Retinal pigment epithelial cell (primary cell): ENCODE measurements around the gene GID8.

Source experiments
- DNase-seq: peaks from one replicate; pipeline ENCODE4 v3.0.0-alpha.2; 2010; ENCODE audit warnings: low read depth
- H3K4me3 ChIP-seq: 2 replicates; pipeline ENCODE4 v1.5.1; 2011; ENCODE audit warnings: mild to moderate bottlenecking, low read length, control low read depth, moderate library complexity
- TF ChIP-seq, protein P1 (sequence below): conservative IDR thresholded peaks from 2 replicates; pipeline ENCODE4 v1.5.1; 2011; ENCODE audit warnings: low read depth, low read length, control low read depth, inconsistent platforms

GID8 gene

GRCh38 chr20:62902926-62903615 is 34.9 kb upstream of the GID8 start:
- H3K4me3 ChIP-seq, result no peak overlapping the region
- no peak for DNase-seq
- TF ChIP-seq, protein P1, sequence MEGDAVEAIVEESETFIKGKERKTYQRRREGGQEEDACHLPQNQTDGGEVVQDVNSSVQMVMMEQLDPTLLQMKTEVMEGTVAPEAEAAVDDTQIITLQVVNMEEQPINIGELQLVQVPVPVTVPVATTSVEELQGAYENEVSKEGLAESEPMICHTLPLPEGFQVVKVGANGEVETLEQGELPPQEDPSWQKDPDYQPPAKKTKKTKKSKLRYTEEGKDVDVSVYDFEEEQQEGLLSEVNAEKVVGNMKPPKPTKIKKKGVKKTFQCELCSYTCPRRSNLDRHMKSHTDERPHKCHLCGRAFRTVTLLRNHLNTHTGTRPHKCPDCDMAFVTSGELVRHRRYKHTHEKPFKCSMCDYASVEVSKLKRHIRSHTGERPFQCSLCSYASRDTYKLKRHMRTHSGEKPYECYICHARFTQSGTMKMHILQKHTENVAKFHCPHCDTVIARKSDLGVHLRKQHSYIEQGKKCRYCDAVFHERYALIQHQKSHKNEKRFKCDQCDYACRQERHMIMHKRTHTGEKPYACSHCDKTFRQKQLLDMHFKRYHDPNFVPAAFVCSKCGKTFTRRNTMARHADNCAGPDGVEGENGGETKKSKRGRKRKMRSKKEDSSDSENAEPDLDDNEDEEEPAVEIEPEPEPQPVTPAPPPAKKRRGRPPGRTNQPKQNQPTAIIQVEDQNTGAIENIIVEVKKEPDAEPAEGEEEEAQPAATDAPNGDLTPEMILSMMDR, result no peak

DNA sequence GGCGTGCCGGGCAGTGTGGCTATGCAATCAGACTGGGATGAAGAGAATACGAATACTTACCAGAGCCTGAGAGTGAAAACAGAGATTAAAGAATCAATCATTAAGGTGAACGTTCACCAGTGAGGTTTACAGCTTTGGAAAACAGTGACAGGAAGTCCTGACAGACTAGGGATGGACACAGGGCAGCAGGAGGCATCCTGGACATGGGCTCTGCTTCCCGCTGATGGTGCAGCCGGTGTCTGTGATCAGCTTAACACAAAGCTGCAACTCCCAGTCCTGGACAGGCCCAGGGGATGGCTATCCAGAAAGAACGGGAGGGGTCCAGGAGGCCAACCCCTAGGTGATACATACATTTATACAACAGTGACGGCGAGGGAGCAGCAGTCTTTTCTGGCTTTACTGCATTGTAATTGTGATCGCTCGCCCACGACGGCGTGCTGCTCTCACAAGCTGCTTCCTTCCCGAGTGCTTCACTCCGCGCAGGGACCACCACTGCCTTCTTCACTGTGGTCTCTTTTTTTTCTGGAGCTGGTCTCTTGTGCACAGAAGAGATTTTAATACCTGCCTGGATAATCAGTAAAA is 32.3 kb upstream of the GID8 start:
- DNase-seq, result no peak
- no peak overlapping the region for H3K4me3 ChIP-seq
- TF ChIP-seq, protein P1, result no peak

DNA sequence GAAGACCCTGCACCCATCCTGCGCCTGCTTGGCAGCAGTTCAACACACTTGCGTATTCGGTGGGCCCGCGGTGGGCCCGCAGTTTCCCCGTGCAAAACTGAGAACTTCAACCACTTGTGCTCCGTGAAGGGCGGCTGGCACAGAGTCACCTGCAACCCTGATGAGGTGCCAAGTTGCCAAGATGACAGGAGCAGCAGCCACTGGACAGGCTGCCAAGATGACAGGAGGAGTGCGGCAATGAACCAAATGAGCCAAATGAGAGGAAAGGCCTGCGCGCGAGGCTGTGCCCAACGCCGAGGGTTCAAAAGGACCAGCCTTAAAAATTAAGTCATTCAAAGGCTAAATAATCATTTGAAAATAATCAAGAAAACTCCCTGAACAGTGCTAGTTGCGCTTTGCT is 31.7 kb upstream of the GID8 start:
- TF ChIP-seq, protein P1, result no peak
- DNase-seq, result no peak
- H3K4me3 ChIP-seq, result no peak overlapping the region

- no peak overlapping the region for H3K4me3 ChIP-seq
- TF ChIP-seq, protein P1, result no peak
- DNase-seq, result no peak
Measured at GRCh38 chr20:62906647-62907375, 31.1 kb upstream of the GID8 start.

- TF ChIP-seq, protein P1, result peak; percentile 54
- no peak for DNase-seq
- no peak overlapping the region for H3K4me3 ChIP-seq
Measured at GRCh38 chr20:62907384-62908317, 30.3 kb upstream of the GID8 start.

GRCh38 chr20:62908971-62909791 is 28.8 kb upstream of the GID8 start:
- TF ChIP-seq, protein P1, result no peak
- no peak for DNase-seq
- H3K4me3 ChIP-seq, result no peak overlapping the region
